Activated T-helper 1 cell treated with Interleukin-2 at 50 U/mL for 16 hours (primary cell): ENCODE measurements around the gene RBM44.
"Not testable (repeated sequence)": the region's sequence is repeated elsewhere in the genome, so short reads cannot be mapped to it uniquely, and the experiment has no call there.

Experiments
- DNase-seq: peaks from one replicate; pipeline ENCODE4 v3.0.0-alpha.2; 2020; ENCODE audit warnings: low read depth

Gene RBM44, protein sequence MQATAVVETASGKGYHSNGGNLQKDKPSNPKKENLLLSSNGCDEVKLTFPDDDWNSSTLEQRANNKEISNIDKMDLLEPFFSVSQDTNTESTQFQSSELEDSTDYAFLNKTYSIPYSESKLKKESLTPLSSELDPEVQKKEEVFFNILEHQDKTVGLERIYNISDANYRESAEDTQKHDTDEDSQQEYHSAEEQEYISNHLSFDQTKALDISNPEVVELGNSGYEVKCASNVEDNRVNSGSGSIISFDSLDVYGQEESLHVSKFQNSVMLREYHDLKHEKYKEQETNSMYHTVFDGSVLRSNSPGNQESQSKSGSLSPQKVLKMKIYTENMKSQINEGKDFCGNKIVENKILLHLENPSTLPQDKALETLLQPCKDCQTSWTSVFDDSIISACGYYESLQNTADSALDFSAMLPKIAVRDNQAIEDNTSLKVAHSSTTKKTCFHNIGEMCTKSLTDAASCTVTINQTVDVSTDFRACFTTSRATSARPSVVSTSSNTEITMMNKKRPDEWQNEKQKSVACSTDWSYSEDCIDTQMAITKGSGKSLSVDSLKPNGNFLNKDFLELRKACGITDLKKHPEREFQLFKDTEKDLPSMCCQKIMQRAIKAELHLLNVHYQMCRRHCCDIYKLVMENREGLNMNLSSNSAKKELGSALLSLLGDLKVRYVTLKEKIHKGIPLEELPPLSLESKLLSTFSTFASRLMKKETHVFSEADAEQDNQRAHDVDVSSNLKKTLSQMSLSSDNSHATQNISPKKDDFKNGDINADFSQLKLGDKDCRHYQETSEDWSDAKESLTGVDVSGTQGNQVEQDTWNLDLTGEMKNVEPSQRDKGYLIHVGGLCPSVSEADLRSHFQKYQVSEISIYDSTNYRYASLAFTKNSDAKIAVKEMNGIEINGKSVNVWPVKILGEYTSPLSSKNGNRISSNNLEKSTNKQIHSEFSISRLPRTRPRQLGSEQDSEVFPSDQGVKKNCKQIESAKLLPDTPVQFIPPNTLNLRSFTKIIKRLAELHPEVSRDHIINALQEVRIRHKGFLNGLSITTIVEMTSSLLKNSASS

DNA sequence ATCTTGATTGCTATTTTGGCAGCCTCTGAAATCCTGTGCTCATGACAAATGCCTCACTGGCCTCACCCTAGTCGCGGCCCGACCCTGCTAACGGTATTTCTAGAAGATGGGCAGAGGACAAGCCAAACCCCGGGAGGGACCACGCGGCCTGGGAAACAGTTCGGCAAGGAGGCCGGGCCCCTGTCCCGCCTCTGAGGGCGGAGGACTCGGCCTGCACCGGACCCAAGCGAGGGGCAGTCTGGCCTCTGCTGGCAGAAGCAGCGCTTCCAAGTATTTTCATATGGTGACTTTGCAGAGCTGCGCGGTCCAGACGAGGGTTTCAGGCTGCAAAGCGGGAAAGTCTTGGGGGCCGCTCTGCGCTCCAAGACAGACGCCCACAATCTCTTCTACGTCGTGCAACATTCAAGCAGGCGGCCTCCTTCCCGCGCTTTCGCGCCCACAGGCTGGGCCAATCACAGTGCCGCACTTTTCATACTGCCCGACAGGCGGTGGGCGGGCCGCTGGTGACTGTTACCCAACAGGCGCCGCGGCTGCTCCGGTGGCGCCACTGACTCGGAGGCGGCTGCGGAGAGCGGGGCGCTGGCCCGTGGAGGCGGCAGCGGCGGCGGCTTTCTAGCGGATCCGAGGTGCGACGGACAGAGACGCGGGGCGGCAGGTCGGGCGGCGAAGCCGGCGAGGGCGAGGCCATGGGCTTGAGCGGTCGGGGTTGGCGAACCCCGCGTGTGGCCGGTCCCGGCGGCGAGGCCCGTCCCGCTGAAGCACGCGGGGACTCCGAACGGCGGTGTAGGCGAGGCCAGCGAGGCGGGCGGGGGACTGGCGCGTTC, at the start of gene RBM44:
TSS of gene RBM44 (plus strand) at position 544 of the 824 bp plus-strand sequence. CDS start 14,831 bp downstream, outside the sequence.
- no peak for DNase-seq

DNA sequence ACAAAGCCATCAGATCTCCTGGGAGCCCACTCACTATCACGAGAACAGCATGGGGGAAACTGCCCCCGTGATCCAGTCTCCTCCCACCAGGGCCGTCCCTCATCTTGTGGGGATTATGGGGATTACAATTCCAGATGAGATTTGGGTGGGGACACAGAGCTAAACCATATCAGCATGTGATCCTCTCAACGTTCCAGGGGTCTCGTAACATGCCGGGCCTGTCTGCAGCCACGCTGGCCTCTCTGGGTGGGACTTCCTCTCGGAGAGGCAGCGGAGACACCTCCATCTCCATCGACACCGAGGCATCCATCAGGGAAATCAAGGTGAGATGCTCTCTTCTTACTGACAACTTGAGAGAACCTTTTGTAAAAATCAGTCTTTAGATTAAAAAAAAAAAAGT, 49.6 kb upstream of the RBM44 start:
- no peak for DNase-seq

DNA sequence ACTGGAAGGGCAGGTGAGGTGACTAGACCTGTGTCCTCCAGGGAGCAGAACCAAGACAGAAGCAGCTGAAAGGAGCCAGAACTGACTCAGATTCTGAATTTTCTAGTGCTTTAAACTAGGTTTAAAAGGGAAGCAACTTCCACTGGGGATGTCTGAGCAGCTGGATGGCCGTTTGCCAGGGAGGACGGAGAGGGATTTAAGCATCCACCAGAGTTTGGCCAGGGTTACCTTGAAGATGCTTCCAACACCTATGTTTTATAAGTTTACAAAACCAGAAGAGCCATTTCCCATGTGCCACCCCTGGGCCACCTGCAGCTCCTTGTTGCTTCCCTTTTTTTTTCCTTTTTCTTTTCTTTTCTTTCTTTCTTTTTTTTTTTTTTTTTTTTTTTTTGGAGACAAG, 48.6 kb upstream of the RBM44 start:
- DNase-seq = no peak

DNA sequence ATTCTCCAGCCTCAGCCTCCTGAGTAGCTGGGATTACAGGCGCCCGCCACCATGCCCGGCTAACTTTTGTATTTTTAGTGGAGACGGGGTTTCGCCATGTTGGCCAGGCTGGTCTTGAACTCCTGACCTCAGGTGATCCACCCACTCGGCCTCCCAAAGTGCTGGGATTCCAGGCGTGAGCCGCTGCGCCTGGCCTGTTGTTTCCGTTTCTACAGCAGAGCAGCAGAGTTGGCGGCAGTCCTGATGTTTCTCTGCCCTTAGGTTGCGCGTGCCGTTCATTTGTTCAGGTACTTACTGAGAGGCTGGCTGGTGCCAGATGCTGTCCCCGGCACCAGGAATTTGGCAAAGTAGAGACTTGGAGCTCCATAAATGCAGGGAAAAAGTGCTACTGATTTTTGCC, 48.1 kb upstream of the RBM44 start:
- not testable (repeated sequence) for DNase-seq

DNA sequence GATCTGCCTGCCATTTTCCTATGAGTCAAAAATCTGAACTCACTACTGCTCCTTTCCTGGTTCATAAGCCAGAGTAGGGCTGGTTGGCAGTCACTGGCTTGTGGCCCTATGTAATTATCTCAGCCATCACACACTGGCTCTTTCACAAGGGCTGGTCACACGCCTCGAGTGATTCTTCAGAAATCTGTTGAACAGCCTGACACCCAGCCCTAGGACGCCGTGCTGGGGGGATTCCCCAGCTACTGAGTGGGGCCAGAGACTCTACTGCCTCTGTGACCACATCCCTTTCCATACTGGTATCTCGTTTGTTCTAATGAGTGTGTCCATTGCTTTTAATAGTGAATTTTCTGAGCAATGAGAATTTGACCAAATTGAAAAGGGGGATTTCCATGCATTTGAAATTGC, 45.8 kb upstream of the RBM44 start:
- no peak for DNase-seq

DNA sequence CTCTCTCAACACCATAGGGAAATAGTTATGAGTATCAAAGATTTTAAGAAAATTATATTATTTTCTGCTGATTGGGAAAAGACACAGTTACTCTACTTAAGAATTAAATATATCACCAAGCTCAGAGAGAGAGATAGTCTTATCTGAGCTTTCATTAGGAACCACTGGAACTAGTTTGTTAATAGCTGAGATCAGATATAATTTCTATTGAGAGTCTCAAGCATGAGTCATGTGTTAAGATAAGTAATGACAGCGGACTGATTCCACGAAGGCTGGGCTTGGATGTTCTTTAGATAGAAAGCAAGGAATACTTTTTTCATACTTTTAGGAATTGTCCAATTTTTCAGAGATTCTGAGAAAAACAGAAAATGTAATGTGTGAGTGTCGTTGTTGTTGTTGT, 44.4 kb upstream of the RBM44 start:
- DNase-seq = no peak

DNA sequence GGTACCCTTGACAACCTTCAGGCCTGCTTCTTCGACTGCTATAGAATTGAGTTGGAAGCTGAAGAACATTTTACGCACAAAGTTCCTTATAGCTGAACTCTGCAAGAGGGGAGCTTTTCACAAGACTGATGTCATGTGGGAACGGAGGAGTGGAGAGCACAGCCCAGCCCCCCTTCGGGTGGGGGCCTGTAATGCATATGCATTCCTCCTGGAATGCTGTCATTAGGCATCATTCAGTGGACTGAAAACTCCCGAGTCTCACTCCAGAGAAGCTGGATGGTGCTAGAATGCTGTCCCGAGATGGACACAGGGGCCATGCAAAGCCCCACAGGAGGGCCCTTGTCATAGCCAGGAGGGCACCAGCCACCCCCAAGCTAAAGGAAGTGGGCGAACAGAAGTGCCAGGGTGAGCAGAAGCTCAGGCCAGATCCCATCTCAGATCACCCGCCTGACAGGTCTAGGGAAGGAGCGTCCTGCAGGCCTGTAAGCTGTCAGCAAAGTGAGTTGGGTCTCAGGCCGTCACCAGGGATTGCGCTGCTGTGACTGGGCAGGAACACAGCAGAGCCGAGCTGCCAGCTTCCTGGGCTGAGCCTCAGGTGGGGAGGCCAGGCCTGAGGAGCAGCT, 43.8 kb upstream of the RBM44 start:
- no peak for DNase-seq

DNA sequence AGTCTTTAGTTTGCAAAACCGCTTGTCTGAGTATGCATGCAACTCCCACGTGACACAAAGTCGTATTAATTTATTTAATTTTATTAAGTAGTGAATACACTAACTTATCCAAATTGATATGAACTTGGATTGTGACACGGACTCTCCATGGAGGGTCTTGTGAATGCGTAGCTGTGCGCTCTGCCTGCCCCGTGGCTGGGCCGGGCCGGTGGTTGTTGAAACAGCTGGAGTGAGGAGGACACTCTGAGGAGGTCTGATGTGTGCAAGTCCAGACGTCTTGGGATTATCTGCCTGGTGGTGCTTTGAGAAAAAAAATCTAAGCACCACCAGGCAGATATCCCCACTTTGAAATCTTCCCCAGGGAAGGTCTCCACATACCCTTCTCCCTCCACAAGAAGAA, 41.0 kb upstream of the RBM44 start:
- no peak for DNase-seq

DNA sequence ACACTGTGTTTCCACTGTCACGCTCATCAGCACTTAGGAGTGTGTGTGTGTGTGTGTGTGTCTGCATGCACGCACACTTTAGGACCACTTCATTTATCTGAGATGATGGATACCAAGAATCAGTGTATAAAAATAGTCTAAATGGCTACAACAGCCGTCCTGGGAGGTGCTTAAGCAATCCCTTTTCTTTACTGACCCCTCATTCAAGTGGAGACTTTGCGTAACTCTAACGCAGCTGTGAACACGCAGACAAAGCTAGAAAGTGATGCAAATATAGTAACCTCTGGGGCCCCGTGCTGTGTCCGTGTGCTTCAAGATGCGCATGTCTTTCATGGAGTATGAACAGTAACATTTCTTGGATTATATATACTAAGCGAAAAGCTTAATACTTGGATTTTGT, 40.4 kb upstream of the RBM44 start:
- DNase-seq = no peak

DNA sequence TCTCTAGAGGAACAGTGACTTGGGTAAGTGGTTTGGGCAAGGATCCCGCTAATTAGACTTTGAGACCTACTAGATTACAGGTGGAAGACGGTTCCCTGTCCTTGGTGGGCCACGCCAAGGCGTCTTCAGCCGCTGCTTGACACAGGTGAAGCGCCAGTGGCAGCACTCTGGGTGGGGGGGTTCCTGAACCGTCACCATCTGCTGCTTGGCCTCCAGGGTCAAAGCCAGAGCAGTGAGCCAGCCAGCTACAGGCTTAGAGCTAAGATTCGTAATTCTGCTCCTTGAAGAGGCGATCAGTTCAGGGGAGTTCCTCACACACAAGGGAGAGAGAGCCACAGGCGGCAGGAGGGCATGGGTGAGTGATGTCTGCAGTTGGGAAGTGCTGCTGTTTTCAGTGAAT, 39.4 kb upstream of the RBM44 start:
- no peak for DNase-seq

DNA sequence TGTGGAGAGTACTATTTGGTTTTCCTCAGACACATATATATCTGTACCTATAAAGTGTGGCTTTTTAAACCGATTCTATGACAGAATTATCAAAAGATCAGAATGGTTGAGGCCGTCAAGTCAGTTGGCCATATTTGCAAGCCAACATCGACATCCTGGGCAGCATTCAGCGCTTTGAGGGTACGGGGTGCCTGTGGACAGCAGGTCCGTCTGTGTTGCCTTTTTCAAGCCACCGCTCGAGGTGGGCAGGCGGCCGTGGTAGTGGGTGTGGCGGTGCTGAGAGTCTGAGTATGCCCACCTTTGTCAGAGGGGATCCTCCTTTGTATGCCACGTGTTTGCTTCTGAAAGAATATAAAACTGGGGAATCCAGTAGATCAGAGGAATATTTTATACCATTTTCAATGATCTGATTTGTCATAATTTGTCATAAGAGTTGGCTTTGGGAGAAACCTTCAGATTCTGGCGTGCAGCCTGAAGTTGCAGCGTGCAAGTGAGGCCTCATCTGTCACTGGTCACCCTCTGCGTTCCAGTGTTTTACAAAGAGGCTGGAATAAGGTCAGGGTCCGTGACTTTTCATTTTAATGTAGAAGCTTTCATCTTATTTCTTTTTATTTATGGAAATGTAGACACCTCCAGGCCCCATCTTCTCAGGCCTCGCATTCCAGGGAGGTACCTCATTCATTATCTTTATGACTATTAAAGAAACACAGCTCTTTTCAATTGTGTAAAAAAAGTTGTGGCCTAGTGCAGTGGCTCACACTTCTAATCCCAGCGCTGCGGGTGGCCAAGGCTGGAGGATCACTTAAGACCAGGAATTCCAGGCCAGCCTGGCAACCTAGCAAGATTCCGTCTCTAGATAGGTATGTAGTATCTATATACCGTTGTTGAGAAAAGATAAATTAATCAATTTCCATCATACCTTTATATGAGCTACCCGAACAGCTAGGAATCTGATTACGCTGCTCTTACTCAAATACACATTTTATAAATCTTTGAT, 37.8 kb upstream of the RBM44 start:
- no peak for DNase-seq

DNA sequence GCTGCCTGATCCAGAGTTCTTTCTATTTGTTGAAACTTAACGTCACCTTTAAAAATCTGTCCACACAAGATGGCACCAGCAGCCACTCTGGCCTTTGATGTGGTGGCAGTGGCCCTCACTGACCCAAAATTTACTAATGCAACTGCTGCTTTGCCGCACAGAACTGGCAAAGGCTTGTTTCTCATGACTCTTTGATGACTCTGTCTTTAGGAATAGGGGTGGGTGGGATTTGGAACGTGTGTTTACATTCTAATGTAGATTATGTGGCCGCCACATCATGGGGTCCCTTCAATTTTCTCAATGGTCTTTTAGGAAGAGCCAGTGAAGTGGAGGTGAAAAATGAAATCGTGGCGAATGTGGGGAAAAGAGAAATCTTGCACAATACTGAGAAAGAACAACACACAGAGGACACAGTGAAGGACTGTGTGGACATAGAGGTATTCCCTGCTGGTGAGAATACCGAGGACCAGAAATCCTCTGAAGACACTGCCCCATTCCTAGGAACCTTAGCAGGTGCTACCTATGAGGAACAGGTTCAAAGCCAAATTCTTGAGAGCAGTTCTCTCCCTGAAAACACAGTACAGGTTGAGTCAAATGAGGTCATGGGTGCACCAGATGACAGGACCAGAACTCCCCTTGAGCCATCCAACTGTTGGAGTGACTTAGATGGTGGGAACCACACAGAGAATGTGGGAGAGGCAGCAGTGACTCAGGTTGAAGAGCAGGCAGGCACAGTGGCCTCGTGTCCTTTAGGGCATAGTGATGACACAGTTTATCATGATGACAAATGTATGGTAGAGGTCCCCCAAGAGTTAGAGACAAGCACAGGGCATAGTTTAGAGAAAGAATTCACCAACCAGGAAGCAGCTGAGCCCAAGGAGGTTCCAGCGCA, 36.0 kb upstream of the RBM44 start:
- DNase-seq = not testable (repeated sequence)

DNA sequence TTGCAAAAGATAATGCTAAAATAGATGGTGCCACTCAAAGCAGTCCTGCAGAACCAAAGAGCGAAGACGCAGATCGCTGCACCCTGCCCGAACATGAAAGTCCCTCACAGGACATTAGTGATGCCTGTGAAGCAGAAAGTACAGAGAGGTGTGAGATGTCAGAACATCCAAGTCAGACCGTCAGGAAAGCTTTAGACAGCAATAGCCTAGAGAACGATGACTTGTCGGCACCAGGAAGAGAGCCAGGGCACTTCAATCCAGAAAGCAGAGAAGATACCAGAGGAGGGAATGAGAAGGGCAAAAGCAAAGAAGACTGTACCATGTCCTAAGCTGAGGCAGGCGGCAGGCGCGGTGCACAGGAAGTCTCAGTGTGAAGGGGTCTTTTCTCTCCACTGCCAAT, 34.8 kb upstream of the RBM44 start:
- no peak for DNase-seq

DNA sequence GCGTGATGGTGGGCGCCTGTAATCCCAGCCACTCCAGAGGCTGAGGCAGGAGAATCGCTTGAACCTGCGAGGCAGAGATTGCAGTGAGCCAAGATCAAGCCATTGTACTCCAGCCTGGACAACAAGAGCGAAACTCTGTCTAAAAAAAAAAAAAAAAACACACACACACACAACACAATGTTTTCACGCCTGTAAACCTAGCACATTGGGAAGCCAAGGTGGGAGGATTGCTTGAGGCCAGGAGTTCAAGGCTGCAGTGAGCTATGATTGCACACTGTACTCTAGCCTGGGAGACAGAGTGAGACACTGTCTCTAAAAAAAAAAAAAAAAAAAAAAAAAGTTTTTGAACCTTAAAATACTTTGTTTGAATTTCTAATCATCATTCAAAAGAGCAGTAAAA, 33.5 kb upstream of the RBM44 start:
- DNase-seq = not testable (repeated sequence)

DNA sequence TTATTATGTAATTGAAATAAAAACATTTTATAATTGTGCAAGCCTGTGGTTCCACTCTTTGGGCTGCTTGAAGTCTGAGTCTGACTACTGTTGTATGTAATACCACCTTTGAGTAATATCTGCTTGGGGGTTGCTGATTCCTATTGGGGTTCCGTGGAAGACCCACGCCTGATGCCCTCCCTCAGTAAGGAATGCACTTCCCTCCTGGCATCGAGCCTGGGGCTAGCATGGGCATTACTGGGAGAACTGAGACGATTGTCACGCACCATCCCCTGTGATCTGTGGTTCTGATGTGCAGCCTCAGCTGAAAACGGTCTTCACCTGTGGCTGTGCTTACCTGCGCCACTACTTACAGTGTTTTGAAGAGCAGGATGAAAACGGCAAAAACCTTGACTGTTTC, 32.7 kb upstream of the RBM44 start:
- DNase-seq = no peak

DNA sequence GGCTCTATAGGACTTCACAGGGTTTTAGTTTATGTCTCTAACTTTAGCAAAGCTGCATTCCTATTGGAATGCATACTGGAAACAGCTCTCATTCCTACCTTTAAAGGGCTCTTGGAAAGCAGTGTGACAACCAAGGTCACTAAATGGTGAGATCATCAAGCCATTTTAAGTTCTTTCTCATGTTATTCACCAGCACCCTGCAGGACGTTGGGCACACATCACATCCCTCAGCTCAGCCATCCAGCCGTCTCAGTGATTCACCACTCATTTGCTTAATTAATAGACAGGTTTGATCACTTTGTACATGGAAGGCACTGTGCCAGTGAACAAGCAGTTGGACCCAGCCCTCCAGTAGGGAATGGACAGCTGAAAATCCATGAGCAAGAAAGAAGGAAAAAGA, 32.2 kb upstream of the RBM44 start:
- DNase-seq = no peak

DNA sequence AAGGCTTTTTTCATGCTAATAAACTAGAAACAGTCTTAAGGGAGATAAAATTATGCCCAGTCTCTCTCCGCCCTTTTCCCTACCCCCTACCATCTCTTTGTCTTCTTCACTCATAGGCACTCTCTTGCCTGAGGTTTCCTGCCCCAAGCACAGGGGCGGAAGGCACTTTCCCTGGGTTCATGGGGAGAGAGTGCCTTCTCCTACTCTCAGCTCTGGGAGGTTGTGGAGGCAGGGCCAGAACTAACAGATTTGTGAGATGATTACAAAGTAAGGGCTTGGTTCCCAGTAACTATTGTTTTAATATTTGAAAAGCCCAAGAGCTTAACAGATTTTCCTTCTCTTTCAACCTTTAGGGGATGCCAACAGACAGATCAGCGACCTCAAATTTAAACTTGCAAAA, 26.1 kb upstream of the RBM44 start:
- DNase-seq = no peak

DNA sequence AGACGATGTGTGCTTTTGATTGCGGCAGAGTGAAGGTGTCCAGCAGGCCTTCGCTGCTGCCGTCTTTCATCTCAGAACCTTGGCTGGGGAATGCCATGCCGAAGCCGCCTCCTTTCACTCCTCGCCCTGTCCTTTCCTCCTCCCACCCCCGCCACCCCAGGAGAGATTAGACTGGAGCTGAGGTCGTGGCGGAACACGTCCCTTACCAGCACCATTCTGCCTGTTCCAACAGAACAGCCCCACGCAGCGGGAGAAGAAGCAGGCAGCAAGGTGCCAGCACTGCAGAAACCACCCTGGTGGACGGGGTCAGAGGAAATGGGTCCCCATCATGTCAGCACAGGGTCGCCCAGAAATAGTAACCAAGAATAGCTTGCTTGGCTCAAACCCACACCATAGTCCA, 24.8 kb upstream of the RBM44 start:
- DNase-seq = no peak
